ENCODE results near the gene CECR2.

Gene CECR2

DNA sequence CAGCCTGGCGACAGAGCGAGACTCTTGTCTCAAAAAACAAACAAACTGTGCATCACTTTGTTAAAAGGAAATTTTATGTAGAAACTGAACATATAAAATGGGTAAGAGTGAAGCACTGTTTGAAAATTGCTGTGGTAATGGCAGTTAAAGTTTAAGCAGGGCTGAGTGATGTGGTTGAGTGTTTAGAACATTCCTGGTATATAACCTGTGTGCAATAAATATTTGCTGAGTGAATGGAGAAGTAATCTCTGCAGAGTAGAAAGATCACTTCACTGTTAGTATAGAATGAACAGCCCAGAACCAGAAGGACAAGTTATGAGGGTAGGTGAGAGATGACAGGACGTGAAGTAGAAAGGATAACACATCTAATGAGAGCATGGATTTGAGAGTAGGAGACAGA, 27.3 kb downstream of the CECR2 start:
- no peak for TF ChIP-seq CTCF (IDR thresholded peaks at IDR 0.05; ENCODE audit: insufficient read depth, low read depth, low read length, missing control alignments)
- no peak for DNase-seq (ENCODE audit: low read depth)
- no peak overlapping the region for H3K4me3 ChIP-seq (ENCODE audit: low read length)

- H3K4me3 ChIP-seq (ENCODE audit: low read length): no peak overlapping the region
- no peak for DNase-seq (ENCODE audit: low read depth)
- no peak for TF ChIP-seq CTCF (IDR thresholded peaks at IDR 0.05; ENCODE audit: insufficient read depth, low read depth, low read length, missing control alignments)
Measured at GRCh38 chr22:17397756-17398547, 28.7 kb downstream of the CECR2 start.

DNA sequence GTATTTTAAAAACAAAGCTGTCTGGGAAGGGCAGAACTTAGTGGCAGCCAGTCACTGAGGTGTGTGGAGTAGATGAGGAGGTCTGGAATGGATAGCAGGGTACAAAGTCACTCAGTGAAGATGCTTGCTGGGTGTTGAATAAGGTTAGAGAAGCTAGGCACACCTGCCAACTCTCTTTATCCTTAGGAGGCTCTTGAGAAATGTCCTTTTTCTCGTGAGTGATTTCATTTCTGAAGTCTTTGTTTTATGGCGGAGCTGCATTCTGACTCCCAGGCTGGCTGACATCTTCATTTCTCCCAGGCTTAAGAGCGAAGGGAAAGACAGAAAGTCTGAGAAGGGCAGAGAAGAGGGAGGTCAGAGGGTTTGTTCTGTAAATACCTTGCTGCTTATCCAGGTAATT, 31.0 kb downstream of the CECR2 start:
- no peak overlapping the region for H3K4me3 ChIP-seq (ENCODE audit: low read length)
- DNase-seq (ENCODE audit: low read depth): peak; percentile 4
- TF ChIP-seq CTCF (IDR thresholded peaks at IDR 0.05; ENCODE audit: insufficient read depth, low read depth, low read length, missing control alignments): no peak

GRCh38 chr22:17401728-17402127, 32.5 kb downstream of the CECR2 start:
- H3K4me3 ChIP-seq (ENCODE audit: low read length): no peak overlapping the region
- no peak for DNase-seq (ENCODE audit: low read depth)
- no peak for TF ChIP-seq CTCF (IDR thresholded peaks at IDR 0.05; ENCODE audit: insufficient read depth, low read depth, low read length, missing control alignments)

- no peak for TF ChIP-seq CTCF (IDR thresholded peaks at IDR 0.05; ENCODE audit: insufficient read depth, low read depth, low read length, missing control alignments)
- no peak overlapping the region for H3K4me3 ChIP-seq (ENCODE audit: low read length)
- no peak for DNase-seq (ENCODE audit: low read depth)
Measured at GRCh38 chr22:17402293-17402692, 33.0 kb downstream of the CECR2 start.

DNA sequence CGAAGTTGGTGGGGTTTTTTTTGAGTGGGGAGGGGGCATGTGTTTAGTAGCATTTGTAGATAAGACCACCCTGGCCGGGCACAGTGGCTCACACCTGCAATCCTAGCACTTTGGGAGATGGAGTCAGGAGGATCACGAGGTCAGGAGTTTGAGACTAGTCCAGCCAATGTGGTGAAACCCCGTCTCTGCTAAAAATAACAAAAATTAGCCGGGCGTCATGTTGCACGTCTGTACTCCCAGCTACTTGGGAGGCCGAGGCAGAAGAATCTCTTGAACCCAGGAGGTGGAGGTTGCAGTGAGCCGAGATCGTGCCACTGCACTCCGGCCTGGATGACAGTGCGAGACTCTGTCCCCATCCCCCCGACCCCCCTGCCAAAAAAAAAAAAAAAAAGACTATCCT, 34.6 kb downstream of the CECR2 start:
- TF ChIP-seq CTCF (IDR thresholded peaks at IDR 0.05; ENCODE audit: insufficient read depth, low read depth, low read length, missing control alignments): no peak

DNA sequence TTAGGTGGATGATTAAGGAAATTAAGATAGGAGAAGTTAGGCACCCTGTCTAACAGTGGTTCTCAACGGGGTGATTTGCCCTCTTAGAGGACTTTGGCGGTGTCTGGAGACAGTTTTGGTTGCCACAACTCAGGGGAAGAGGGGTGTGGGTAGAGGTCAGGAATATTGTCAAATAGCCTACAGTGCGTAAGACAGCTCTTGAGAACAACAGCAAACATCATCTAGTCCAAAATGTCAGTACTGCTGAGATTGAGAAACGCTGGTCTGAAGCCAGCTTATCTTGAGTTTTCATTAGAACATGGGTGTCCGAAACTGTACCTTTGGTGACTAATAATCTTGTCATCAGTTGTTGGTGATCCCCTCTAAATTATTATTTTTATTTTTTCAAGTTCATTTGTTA, 38.4 kb downstream of the CECR2 start:
- no peak for TF ChIP-seq CTCF (IDR thresholded peaks at IDR 0.05; ENCODE audit: insufficient read depth, low read depth, low read length, missing control alignments)
- H3K4me3 ChIP-seq (ENCODE audit: low read length): no peak overlapping the region
- DNase-seq (ENCODE audit: low read depth): no peak

More for the DNA sequence above, 34.6 kb downstream of the CECR2 start:
- no peak overlapping the region for H3K4me3 ChIP-seq (ENCODE audit: low read length)
- no peak for DNase-seq (ENCODE audit: low read depth)
